Measurements from ENCODE around the gene SYNGAP1.

DNA sequence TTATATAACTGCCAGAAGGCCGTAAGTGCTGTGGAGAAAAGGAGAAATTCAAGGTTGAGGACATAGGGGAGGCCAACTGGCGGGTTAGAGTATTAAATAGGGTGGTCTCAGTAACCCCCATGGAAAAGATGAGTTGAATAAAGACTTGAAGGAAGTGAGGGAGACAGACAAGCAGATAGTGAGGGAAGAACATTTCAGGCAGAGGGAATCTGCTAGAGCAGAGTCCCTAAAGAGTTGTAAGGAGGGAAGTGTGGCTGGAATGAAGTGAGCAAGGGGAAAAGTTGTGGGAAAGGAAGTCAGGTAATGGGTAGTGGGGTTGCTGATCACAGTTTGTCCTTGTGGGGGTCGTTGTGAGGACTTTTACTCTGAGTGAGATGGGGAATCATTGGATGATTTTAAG lies 26.9 kb upstream of the SYNGAP1 start:
- TF ChIP-seq, protein P1, sequence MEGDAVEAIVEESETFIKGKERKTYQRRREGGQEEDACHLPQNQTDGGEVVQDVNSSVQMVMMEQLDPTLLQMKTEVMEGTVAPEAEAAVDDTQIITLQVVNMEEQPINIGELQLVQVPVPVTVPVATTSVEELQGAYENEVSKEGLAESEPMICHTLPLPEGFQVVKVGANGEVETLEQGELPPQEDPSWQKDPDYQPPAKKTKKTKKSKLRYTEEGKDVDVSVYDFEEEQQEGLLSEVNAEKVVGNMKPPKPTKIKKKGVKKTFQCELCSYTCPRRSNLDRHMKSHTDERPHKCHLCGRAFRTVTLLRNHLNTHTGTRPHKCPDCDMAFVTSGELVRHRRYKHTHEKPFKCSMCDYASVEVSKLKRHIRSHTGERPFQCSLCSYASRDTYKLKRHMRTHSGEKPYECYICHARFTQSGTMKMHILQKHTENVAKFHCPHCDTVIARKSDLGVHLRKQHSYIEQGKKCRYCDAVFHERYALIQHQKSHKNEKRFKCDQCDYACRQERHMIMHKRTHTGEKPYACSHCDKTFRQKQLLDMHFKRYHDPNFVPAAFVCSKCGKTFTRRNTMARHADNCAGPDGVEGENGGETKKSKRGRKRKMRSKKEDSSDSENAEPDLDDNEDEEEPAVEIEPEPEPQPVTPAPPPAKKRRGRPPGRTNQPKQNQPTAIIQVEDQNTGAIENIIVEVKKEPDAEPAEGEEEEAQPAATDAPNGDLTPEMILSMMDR (IDR thresholded peaks at IDR 0.05) = no peak
- no peak for TF ChIP-seq POLR2A (IDR thresholded peaks at IDR 0.05)
